IMR-90 (cell line): ENCODE data around the gene PDZD2.

Source experiments
- CEBPB ChIP-seq: IDR thresholded peaks from 2 replicates; pipeline ENCODE4 v1.6.1; 2012; ENCODE audit warnings: low read depth, low read length, improper control_type of control experiment
- CHD1 ChIP-seq: IDR thresholded peaks from 2 replicates; pipeline ENCODE4 v1.6.1; 2012; ENCODE audit warnings: low read depth, low read length, improper control_type of control experiment
- FOS ChIP-seq: fragments of 150-350 bp; IDR thresholded peaks from 2 replicates; pipeline ENCODE4 v1.6.1; 2016; ENCODE audit warnings: low read depth, low read length
- MXI1 ChIP-seq: IDR thresholded peaks from 2 replicates; pipeline ENCODE4 v1.6.1; 2012; ENCODE audit warnings: low read depth, mild to moderate bottlenecking, low read length, moderate library complexity, borderline replicate concordance
- POLR2A ChIP-seq: IDR thresholded peaks from 2 replicates; pipeline ENCODE4 v1.6.1; 2012; ENCODE audit warnings: mild to moderate bottlenecking, low read depth, low read length
- RAD21 ChIP-seq: IDR thresholded peaks from 2 replicates; pipeline ENCODE4 v1.6.1; 2012; ENCODE audit warnings: low read length, improper control_type of control experiment
- RCOR1 ChIP-seq: IDR thresholded peaks from 2 replicates; pipeline ENCODE4 v1.6.1; 2012; ENCODE audit warnings: mild to moderate bottlenecking, low read length, improper control_type of control experiment; ENCODE audit not compliant: insufficient replicate concordance
- RFX5 ChIP-seq: IDR thresholded peaks from 2 replicates; pipeline ENCODE4 v1.8.0; 2012; ENCODE audit warnings: low read depth, mild to moderate bottlenecking, low read length, moderate library complexity
- SMC3 ChIP-seq: fragments of 150-350 bp; IDR thresholded peaks from 2 replicates; pipeline ENCODE4 v1.6.1; 2016; ENCODE audit warnings: low read depth, mild to moderate bottlenecking, antibody characterized with exemption, low read length, moderate library complexity
- TF ChIP-seq, protein P1 (sequence below): conservative IDR thresholded peaks from 2 replicates; pipeline ENCODE4 v1.5.1; 2012; ENCODE audit warnings: mild to moderate bottlenecking, low read depth, low read length, improper control_type of control experiment
- TF ChIP-seq, protein P2 (sequence below): fragments of 150-350 bp; IDR thresholded peaks from 2 replicates; pipeline ENCODE4 v1.6.1; 2017; ENCODE audit warnings: mild to moderate bottlenecking, antibody characterized with exemption, low read length, low read depth
- TF ChIP-seq, protein P3 (sequence below): fragments of 150-350 bp; IDR thresholded peaks from 2 replicates; pipeline ENCODE4 v1.6.1; 2016; ENCODE audit warnings: low read depth, mild to moderate bottlenecking, low read length, moderate library complexity, borderline replicate concordance

- TF ChIP-seq, protein P1, sequence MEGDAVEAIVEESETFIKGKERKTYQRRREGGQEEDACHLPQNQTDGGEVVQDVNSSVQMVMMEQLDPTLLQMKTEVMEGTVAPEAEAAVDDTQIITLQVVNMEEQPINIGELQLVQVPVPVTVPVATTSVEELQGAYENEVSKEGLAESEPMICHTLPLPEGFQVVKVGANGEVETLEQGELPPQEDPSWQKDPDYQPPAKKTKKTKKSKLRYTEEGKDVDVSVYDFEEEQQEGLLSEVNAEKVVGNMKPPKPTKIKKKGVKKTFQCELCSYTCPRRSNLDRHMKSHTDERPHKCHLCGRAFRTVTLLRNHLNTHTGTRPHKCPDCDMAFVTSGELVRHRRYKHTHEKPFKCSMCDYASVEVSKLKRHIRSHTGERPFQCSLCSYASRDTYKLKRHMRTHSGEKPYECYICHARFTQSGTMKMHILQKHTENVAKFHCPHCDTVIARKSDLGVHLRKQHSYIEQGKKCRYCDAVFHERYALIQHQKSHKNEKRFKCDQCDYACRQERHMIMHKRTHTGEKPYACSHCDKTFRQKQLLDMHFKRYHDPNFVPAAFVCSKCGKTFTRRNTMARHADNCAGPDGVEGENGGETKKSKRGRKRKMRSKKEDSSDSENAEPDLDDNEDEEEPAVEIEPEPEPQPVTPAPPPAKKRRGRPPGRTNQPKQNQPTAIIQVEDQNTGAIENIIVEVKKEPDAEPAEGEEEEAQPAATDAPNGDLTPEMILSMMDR: no peak
- TF ChIP-seq RAD21 (no peak), POLR2A (no peak), CEBPB (no peak), RFX5 (no peak), SMC3 (no peak), CHD1 (no peak), MXI1 (no peak), RCOR1 (no peak), FOS (no peak)
- TF ChIP-seq, protein P2, sequence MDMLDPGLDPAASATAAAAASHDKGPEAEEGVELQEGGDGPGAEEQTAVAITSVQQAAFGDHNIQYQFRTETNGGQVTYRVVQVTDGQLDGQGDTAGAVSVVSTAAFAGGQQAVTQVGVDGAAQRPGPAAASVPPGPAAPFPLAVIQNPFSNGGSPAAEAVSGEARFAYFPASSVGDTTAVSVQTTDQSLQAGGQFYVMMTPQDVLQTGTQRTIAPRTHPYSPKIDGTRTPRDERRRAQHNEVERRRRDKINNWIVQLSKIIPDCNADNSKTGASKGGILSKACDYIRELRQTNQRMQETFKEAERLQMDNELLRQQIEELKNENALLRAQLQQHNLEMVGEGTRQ: no peak
- TF ChIP-seq, protein P3, sequence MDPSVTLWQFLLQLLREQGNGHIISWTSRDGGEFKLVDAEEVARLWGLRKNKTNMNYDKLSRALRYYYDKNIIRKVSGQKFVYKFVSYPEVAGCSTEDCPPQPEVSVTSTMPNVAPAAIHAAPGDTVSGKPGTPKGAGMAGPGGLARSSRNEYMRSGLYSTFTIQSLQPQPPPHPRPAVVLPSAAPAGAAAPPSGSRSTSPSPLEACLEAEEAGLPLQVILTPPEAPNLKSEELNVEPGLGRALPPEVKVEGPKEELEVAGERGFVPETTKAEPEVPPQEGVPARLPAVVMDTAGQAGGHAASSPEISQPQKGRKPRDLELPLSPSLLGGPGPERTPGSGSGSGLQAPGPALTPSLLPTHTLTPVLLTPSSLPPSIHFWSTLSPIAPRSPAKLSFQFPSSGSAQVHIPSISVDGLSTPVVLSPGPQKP: no peak
Measured at GRCh38 chr5:31768046-31768445, 129.1 kb downstream of the PDZD2 start.
